Hematopoietic multipotent progenitor cell treated with erythropoietin and hydrocortisone succinate and interleukin-3 and kit ligand, for 15 days (in vitro differentiated cells): Measurements from ENCODE around the gene PLPP1.

ENCODE experiments used
- DNase-seq: peaks from one replicate; pipeline ENCODE4 v3.0.0-alpha.2; 2015; ENCODE audit warnings: low spot score

The PLPP1 gene

DNA sequence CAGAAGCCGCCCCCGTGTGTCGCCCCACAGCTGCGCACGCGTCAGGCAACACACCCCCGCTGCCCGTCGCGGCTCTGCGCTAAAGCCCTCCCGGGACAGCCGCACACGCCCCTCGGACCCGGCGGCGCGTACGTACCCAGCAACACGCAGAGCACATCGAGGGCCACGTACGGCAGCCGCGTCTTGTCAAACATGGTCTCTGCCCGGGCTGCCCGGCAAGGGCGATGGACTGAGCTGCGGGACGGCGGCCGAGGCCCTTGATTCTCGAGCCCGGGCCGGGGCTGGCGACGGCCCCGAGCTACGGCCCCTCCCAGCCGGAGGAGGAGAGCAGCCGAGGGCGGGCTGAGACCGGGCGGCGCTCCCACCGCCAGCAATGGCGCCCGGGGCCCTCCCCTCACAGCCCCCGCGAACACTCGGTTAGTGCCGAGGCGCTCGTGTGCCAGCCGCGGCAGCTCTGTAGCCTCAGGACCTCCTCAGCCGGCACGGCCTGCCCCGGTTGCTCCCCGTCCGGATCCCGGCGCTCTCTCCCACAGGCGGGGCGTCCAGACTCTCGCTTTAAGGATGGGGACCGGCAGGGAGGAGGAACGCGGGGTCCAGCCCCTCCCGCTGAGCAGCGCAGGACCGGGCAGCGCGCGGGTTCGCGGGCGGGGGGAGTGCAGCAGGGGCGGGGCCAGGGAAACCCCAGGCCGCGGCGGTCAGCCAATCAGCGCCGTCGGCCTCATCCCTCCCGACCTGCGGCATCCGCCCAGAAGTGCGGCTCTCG lies at the start of gene PLPP1:
Gene PLPP1, minus strand, starts transcription at position 529 of the 763 bp plus-strand sequence. Its CDS starts 335 bp downstream, at position 194.
- DNase-seq = no peak

DNA sequence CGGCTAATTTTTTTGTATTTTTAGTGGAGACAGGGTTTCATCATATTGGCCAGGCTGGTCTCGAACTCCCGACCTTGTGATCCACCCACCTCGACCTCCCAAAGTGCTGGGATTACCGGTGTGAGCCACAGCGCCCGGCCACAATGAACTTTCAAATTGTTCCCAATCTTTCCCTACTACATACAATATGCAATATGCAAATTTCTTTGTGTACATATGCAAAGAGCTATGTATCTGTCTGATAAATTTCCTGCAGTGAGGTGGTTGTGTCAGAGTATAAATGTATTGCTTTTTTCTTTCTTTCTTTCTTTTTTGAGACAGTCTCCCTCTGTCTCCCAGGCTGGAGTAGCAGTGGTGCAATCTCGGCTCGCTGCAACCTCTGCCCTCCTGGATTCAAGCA lies 48.8 kb upstream of the PLPP1 start:
- no peak for DNase-seq

DNA sequence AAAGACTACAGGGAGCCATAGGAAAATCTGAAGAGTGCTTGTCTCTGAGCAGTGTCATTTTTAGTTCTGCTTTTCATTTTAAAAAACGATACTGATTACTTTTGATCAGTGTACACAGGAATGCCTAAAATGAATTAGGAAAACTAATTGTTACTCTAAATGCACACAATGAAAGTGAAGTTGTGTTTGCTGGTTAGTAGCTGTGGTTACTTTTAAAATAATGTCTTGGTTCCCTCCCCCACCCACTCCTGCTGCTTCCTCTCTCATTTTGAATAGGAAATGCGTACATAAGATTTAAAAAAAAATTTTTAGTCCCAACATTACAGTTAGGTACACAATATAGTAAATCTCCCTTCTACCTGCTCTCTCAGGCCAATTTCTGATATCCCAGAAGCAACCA lies 47.5 kb upstream of the PLPP1 start:
- DNase-seq = no peak

DNA sequence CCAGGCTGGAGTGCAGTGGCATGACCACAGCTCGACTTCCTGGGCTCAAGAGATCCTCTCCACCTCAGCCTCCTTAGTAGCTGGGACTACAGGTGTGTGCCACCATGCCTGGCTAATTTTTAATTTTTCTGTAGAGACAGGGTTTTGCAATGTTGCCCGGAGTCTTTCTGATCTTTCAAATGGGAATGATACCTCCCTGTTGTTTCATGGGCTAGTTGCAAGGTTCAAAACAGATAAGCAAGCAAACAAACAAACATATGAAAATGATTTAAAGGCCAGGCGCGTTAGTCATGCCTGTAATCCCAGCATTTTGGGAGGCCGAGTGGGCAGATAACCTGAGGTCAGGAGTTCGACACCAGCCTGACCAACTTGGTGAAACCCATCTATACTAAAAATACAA lies 45.3 kb upstream of the PLPP1 start:
- DNase-seq = no peak

DNA sequence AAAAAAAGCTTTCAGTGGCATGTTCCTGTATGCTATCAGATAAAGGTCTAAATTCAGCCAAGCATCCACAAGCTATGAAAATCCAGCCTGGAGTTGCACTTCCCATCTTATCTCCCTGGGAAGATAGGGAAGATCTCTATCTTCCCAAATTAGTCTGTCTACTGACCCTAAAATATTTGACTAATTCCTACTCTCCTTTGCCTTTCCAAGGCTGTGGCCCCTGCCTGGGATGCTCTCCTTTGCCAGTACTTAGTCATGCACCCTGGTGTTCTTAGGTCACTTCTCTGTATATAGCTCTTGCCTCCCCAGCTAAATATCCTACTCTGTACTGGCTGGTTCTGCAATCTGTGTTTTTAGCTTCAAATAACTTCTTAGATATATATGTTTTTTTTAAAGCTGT lies 44.0 kb upstream of the PLPP1 start:
- DNase-seq = no peak

DNA sequence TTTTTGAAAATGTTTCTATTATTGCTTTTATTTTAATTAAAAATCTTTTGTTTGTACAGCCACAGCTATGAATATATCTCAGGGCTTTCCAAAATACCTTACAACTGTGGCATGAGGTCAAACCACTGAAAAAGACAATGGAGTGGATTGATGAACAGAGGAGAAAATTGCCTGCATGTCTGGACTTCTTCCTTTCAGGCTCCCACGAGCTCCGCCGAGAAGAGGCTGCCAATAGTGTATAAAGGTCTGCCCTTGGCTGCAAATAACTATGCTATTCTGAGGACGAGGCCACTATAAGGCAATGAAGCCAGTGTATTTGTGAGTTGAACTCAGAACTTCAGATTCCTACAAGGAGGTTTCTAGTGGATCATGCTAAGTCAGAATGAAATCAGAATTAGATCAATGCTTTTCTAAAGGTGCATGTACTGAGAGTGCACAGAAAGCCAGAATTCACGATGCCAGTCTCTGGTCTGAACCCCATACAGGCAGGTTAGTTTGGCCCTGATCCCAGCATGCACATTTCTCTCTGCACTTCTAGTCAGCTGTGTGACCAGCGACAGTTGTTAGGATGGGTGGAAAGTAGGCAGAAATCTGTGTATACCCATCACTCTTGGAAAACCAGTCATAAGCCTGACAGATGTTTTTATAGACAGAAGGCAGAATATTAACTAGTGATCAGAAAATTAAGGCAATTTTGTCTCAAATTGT lies 42.7 kb upstream of the PLPP1 start:
- DNase-seq = no peak

DNA sequence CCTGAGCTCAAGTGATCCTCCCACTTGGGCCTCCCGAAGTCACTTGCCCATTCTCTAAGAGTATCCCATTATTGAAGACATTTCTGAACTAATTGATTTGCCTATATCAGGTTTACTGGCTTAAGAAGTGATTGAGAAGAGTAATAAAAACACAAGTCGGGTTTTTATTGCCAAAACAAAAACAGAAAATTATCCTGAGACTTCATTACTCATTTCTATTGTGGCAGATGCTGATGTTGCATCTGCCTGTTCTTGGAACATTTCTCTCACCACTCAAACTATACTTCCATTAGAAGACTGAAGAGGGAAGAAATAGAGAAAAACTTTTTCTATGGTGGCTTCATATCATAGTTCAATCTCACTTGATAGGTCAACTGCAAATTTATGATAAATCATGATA lies 41.9 kb upstream of the PLPP1 start:
- no peak for DNase-seq

DNA sequence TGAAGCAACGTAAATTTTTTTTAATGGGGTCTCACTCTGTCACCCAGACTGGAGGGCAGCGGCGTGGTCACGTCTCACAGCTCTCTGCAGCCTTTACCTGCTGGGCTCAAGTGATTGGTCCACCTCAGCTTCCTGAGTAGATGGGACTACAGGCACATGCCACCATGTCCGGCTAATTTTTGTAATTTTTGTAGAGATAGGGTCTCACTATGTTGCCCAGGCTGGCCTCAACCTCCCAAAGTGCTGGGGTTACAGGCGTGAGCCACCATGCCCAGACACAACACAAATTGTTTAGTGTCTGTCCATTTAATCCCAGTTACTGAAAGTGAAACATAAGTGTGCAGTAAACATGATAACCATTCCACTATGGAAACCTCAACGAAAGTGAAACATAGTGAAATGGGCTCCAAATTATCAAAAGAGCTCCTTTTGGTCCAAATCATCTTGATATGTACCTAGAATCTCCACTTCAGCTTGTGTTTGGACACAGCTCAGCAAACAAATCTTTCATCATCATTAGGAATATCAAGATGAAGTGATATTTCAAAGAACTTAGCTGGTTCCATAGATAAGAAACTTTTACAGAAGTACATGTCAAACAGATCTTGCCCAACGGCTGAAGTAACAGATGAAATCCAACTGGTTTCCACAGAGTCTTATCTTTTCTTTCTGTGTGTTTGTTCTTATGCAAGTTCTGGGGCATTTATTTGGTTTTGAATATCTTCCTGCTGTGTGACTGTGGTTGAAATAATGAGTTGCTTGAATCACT lies 41.2 kb upstream of the PLPP1 start:
- DNase-seq = no peak

DNA sequence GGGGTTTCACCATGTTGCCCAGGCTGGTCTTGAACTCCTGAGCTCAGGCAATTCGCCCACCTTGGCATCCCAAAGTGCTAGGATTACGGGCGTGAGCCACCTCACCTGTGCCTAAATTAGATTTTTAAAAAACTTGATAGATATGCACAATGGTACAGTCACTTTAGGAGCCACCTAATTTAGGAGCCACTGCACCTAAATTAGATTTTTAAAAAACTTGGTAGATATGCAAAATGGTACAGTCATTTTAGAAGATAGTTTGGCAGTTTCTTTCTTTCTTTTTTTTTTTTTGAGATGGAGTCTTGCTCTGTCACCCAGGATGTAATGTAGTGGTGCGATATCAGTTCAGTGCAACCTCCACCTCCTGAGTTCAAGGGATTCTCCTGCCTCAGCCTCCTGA lies 37.8 kb upstream of the PLPP1 start:
- DNase-seq = no peak

DNA sequence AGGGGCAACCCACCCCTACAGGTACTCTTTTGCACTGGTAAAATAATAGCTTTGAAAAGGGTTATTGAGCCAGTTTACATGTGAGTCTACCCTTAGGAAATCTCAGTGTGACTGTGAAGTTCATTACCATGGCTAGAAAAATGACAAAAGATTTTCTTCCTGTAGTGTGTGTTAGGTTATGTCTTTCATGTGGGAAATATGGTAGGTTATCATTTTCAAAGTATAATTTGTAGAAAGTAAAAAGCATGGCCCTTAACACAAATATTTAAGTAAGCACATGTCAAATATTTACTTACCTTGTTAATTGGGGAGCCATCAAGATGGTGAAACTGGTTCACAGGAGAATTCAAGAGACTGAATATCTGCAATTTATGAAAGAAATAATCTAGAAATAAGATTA lies 37.3 kb upstream of the PLPP1 start:
- DNase-seq = no peak

DNA sequence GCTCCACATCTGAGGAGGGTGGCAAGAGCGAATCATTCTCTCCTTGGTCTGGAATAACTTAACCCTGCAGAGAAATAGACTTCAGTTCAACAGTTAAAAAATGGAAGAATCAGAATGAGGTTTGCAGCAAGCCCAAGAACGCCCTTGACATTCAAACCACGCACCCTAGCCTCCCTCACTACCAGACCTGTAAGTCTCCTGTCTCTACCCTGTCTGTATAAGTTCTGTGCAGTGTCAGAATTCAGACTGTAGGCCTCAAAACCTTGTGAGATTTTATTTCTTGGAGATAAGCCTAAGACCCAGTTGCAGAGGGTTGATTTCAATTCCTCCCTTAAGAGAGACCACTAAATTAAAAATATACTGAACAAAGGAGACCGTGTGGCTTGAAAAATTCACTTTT lies 35.8 kb upstream of the PLPP1 start:
- no peak for DNase-seq

DNA sequence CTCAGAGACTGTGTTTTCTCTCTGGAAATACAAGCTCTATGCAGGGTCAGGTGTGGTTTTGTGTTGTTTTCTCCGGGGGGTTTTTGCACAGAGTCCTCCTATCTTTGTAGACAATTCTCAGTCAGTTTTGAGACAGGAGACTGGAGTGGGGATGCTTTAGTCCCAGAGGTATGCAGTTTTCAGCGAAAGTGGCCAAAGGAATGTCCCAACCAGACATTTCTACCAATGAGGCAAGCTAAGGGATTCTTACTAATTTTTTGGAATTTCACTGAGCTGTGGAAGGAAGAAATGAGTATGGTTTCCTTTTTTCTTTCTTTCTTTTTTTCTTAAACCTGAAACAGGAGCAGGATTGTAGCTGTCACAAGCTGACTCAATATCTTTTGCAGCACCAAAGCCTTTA lies 35.3 kb upstream of the PLPP1 start:
- no peak for DNase-seq

DNA sequence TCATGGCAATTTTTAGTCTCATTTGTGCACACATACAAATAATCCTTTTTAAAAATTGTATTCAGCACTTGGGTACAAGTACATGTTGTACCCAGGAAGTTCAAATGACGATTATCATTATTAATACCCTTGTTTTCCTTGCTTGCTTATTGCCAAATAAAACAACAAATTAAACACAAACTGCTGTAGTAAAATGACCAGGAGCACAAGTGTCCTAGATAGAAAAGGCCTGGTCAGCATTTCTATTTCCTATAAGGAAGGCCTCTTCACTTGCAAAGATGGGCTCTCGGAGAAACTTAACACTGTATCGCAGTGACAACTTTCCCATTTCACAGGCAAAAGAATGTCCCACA lies 34.7 kb upstream of the PLPP1 start:
- no peak for DNase-seq

DNA sequence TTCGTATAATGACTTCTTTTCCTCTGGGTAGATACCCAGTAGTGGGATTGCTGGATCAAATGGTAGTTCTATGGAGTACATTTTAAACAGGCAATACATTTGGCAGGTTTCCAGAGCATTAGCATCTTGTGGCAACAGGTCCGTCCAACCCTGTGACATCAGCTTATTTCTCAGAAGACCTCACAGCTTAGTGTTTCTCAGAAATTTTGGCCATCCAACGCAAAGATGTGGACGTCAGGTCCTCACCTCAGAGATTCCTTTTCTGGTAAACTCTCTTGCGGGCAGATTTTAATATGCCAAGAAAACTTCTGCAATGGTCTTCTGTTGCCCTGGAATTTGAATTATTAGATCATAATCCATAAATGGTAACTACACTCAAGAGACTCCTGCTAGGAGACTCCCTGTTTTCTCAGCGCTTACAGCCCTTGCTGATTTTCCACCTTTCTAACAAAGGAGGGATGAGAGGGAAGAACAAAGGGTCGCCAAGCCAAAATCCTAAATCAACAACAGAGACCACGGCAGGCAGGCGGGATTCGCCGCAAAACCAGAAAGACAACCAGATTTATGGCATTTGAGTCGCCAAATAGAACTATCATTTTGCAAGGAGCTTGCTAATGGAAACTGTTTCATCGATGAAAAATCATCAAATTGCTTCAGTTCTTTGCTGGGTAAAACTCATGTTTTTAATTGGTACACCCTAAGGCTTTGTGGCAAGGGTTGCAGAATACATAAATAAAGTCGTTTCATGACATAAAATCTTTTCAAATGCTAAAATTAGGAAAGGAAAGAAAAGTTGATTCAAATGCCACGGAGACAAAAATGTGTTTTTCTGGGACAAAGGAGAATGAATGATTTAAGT lies 34.1 kb upstream of the PLPP1 start:
- DNase-seq = no peak

DNA sequence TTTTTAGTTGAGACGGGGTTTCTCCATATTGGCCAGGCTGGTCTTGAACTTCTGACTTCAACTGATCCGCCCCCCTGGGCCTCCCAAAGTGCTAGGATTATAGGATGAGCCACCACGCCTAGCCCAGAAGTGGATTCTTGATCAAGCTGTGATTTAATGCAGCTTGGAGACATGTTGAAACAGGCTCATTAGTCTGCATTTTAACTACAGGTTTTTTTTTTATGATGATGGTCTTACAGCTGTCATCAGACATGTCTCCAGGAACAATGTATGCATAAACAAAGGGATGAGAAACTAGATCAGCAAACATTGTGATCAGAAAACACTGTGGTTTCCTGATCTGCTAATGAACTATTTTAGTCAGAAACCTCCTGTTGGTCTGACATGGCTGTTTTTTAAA lies 30.0 kb upstream of the PLPP1 start:
- no peak for DNase-seq

DNA sequence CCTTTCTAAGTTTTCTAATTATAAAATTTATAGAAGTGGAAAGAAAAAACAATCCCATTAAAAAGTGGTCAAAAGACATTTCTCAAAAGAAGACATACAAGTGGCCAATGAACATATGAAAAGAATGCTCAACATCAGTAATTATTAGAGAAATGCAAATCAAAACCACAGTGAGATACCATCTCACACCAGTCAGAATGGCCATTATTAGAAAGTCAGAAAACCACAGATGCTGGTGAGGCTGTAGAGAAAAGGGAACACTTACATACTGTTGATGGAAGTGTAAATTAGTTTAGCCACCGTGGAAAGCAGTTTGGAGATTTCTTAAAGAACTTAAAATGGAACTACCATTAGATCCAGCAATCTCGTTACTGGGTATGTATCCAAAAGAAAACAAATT lies 23.7 kb upstream of the PLPP1 start:
- no peak for DNase-seq

DNA sequence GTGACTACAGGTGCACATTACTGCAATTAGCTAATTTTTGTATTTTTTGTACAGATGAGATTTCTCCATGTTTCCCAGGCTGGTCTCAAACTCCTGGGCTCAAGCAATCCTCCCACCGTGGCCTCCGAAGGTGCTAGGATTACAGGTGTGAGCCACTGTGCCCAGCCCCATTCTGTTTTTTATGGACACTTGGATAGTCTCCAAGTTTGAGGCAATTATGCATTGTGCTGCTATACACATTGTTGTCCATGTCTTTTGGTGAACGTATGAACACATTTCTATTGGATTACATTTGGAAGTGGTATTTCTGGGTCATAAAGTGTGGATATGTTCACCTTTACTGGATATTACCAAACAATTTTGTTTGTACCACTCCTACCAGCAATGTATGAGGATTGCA lies 22.4 kb upstream of the PLPP1 start:
- no peak for DNase-seq

DNA sequence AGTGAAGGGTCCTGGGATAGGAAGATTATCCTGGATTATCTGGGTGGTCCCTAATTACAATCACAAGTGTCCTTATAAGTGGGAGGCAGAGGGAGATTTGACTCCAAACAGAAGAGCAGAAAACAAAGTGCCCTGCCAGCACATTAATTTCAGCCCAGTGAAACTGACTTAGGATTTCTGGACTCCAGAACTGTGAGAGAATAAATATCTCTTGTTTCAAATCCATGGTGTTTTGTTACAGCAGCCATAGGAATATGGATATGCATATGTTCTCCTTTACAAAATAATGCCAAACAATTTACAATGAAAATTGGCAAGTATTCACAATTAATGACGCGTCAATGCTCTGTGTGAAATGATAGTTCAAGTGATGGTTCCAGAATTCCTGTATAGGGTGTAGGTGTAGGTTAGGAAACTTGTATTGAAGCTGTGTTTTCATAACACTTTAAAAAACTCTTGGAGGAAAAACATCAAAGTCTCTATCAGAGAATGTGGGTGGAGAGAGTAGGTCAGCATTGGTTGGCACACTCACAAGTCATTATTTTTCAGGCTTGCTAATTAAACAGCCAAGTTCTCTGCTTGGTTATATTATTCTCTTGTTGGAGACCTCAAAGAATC lies 19.9 kb upstream of the PLPP1 start:
- no peak for DNase-seq

DNA sequence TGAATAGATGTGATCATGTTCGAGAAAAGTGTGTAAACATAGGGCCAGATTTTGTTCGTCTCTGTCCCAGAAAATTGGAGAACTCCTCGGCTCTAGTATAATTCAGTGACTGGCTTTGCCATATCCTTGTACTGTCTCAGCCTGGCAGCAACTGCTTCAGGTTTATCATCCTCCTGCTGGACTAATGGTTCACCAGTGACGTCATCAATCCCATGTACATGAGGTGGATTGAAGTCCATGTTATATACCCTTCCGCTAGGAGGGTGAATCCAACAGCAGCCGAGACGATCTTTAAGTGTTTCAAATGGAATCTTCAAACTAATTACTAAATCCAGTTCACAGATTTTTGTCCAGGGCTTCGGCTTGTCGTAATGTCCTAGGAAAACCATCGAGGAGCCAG lies 17.1 kb upstream of the PLPP1 start:
- no peak for DNase-seq

DNA sequence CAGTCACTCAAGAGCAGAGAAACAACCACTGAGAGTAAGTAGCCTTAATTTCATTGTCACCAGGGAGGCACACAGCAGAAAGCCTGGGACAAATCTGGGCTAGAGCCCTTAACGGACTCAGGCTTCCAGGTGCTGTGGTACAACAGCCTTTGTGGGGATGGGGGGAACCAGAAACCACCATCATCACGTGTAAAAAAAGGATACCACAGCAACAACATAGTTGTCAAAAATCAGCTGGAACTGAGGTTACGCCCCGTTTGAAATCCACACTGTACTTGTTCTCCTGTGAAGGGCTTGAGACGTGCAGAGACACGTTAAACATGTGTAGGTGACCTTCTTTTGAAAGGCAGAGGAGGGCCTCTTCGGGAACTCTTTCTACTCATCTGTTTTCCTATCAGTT lies 16.6 kb upstream of the PLPP1 start:
- no peak for DNase-seq

DNA sequence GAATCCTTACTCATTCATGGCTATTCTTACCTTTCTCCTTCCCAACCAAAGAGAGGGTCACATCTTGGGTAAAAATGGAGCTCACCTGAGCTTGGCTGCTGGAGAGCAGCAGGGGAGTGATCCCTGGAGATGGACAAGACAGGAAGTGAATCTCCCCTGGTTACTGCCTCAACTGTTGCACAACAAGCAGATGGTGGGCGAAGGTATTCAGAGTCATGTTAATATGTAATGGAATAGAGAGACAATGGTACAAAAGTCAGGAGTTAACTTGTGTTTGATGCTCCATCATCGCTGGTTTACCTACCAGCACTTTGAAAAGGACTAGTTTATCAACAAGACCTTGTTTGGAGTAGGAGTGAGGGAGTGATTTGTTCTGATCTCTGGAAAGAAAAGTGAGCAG lies 13.0 kb upstream of the PLPP1 start:
- no peak for DNase-seq

DNA sequence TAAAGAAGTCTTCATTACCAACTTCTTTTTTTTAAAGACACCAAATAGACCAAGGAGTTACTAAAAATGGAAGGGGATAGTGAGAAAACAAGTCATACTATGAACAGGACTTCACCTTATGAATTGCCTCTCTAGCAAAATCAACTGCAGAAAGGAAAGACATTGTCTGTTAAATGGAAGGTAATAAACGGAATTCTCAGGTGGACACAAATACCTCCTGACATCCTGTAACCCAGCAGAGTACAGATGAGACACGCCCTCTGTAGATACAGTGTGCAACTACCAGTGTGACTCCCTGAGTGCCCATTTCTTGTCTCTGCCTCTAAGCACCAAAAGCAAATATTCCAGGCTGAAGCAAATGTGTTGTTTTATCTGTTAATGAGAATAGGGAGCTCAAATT lies 12.2 kb upstream of the PLPP1 start:
- no peak for DNase-seq
